Myocyte (in vitro differentiated cells): ENCODE results near the gene LRRC8A. TPM values are rescaled to one million over a fixed set of nuclear protein-coding genes. Genes with fewer than 3 reads are reported as not detected.
"Not testable (repeated sequence)": the region's sequence is repeated elsewhere in the genome, so short reads cannot be mapped to it uniquely, and the experiment has no call there.

Experiments used
- DNase-seq: peaks from one replicate; pipeline ENCODE4 v3.0.0-alpha.2; 2012; ENCODE audit warnings: low read depth
- total RNA-seq: library from RNA; depleted of rRNA; stranded (reverse); fragments of >200 nt; gene quantifications from 2 replicates; pipeline ENCODE4 v1.2.3, GENCODE V29; 2014

The LRRC8A gene
- total RNA-seq, 1 donor from 2014 or later: 35.3 TPM

- peak; percentile 93 for DNase-seq
Measured at GRCh38 chr9:128920381-128921058, 38.6 kb downstream of the LRRC8A start, which contains the start of gene PHYHD1. Gene PHYHD1 (plus strand): TSS chr9:128920982. CDS start chr9:128922324, 1,342 bp downstream.

DNA sequence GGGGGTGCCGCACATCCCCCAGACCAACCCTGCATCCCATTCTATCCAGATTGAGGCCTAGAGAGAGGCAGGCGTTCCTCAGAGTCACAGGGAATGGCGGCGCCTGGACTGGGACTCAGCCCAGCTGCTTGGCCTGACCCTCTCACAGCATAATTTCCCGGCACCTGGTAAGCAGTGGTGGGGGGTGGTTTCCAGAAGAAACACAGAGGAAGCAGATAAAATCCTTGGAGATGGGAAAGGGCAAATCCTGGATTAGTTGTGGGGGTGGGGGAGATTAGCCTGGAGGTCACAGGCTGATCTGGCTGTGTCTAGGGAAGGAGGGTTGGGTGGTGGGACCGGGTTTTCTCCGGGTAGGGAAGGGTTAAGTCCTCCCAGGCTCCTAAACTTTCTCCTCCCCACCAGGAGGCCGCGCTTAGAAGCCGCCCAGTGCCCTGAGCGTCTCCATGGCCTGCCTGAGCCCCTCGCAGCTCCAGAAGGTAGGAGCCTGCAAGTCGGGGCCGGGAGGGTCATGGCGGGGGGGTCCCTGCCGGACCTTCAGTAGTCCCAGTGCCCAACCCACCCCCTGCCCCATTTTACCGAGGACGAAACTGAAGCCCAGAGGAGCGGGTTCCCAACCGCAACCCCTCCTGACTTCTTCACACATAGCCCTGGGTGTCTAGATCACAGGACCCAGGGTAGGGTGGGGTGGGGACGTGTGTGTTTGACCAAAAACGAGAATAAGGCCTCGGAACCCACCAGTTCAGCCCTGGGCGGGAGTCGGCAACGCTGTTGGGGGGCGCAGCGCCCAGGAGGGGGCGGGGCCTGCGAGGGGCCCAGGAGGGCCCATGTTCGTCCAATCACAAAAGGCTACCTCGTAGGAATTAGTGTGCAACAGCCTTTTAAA, 40.2 kb downstream of the LRRC8A start:
- peak; percentile 71 for DNase-seq

GRCh38 chr9:128923493-128923883, 41.6 kb downstream of the LRRC8A start:
- no peak for DNase-seq

- DNase-seq: no peak
Measured at GRCh38 chr9:128927731-128928411, 45.9 kb downstream of the LRRC8A start.

DNA sequence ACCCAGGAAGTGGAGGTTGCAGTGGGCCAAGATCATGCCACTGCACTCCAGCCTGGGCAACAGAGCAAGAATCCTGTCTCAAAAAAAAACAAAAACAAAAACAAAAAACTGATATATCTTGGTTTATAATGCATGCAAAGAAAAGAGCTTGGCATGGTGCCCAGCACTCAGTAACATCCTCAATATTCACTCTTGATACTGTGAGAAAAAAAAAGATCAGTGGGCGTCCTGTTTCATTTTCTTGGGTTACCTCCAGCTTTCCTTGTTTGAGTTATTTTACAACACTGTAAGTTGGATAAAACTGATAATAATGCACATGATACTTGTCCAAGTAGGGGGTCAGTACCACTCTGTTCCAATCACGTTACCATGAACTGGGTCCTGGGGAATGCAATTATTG, 46.7 kb downstream of the LRRC8A start:
- DNase-seq: no peak

DNA sequence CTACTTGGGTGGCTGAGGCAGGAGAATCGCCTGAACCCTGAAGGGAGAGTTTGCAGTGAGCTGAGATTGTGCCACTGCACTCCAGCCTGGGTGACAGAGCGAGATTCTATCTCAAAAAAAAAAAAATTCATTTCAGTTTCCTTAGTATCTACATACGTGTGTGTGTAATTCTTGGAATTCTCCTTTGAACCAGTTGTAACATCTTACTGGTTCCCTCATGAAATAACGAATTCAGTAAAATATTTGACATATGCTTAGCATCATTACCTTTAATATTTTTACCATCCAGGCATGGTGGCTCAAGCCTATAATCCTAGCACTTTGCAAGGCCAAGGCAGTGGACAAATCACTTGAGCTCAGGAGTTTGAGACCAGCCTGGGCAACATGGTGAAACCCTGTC, 47.6 kb downstream of the LRRC8A start:
- no peak for DNase-seq

- DNase-seq: no peak
Measured at GRCh38 chr9:128933731-128934130, 51.8 kb downstream of the LRRC8A start.

DNA sequence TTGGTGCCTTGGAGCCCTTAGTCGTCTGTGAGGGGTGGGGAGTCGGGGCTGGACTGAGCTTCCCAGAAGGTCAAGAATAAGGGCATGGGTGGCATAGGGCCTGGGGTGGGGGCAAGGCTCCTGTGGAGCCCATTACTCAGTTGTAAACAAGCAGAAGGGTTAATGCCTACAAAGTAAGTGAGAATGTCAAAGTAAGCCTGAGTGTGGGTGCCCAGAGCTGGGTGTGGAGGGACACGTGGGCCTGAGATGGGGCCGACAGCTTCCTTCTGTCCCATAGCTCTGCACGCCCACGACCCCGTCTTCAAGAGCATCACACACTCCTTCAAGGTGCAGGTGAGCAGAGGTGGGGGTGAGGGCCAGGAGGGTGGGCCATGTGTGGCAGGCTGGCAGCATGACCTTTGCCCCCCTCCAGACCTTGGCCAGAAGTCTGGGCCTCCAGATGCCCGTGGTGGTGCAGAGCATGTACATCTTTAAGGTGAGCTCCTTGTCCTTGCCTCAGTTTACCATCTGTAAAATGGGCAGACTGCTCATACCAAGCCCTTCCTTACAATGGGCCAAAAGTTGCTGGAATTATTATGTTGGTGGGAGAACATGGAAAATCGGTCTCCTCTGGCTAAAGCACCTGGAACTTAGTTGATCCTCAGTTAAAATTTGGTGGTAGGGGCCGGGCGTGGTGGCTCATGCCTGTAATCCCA, 54.4 kb downstream of the LRRC8A start:
- DNase-seq: no peak

DNA sequence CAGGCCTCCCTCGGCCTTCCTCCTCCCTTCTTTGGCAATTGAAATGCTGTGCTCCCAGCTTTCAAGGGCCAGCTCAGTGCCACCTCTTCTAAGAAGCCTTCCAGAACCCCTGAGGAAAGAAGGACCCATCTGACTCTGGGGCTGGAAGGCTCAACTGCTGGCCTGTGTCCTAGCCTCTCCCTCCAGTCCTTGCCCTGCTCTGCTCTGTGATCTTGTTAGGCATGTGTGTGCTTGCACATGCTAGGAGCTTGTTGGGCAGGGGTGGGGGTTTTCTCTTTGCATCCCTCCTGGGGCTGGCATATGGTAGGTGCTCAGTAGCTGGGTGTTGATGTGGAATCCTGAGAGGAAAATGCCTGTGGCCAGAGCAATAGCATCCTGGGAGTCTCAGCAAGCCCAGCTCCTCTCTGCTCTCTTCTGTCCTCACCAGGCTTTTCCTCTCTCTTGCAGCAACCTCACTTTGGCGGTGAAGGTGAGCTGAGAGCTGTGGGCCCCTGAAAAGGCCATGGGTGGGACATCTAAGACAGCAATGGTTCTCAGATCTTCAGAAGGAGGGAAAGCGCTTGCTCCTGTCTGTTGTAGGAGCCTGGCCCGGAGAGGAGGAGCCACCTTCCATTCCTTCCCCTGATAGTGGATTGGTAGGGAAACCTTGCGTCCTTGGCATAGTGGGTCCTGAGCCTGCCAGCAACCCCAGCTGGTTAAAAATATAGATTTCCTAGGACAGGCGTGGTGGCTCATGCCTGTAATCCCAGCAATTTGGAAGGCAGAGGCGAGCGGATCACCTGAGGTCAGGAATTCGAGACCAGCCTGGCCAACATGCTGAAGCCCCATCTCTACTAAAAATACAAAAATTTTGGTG, 55.6 kb downstream of the LRRC8A start:
- no peak for DNase-seq

DNA sequence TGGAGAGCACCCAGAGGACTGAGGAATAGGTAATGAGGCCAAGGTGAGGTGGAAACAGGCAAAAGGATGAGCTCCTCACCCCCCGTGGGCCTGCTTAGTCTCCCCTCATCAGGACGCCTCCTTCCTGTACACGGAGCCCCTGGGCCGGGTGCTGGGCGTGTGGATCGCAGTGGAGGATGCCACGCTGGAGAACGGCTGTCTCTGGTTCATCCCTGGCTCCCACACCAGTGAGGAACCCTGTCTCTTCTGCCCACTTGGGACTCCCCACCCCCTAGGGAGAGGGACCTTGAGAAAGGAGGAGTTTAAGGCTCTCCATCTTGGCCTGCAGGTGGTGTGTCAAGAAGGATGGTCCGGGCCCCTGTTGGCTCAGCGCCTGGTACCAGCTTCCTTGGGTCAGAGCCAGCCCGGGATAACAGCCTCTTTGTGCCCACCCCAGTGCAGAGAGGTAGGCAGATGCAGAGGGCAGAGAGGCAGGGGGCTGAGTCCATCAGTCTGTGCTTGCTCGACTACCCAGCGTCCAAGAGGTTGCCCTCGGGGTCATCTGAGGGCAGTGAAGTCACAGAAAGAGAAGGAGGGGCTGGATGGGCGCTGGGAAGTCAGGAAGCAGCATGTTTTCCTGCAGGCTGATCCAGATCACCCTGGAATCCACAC, 58.5 kb downstream of the LRRC8A start:
- DNase-seq: no peak

GRCh38 chr9:128940946-128941755, 59.2 kb downstream of the LRRC8A start:
- no peak for DNase-seq

GRCh38 chr9:128943832-128944620, 62.1 kb downstream of the LRRC8A start:
- DNase-seq: no peak

DNA sequence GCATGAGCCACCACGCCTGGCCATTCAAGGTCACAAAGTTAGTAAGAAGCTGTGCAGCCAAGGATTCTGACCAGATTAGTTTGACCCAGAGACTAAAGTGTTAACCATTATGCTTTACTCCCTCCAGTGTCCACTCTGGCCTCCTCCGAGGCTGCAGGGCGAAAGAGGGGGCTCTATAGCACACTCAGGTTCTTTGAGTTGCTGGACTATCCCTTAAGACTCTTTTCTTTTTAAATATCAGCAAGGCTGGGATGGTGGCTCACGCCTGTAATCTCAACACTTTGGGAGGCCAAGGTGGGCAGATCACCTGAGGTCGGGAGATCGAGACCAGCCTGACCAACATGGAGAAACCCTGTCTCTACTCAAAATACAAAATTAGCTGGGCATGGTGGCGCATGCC, 63.0 kb downstream of the LRRC8A start:
- DNase-seq: not testable (repeated sequence)

GRCh38 chr9:128945798-128946501, 64.0 kb downstream of the LRRC8A start:
- DNase-seq: no peak

- DNase-seq: no peak
Measured at GRCh38 chr9:128946571-128947276, 64.8 kb downstream of the LRRC8A start.

- DNase-seq: no peak
Measured at GRCh38 chr9:128947277-128947526, 65.3 kb downstream of the LRRC8A start.
